HG02840 (cell line): Measurements from ENCODE around the gene CASP10.
"Not testable (repeated sequence)": the region's sequence is repeated elsewhere in the genome, so short reads cannot be mapped to it uniquely, and the experiment has no call there.

Experiments used
- ATAC-seq: cut with Tn5 transposase; IDR thresholded peaks from one replicate; pipeline ENCODE4 v1.9.1; 2021; ENCODE audit warnings: mild to moderate bottlenecking, moderate library complexity, moderate number of reproducible peaks; ENCODE audit not compliant: unreplicated experiment, low FRiP score

CASP10 gene

DNA sequence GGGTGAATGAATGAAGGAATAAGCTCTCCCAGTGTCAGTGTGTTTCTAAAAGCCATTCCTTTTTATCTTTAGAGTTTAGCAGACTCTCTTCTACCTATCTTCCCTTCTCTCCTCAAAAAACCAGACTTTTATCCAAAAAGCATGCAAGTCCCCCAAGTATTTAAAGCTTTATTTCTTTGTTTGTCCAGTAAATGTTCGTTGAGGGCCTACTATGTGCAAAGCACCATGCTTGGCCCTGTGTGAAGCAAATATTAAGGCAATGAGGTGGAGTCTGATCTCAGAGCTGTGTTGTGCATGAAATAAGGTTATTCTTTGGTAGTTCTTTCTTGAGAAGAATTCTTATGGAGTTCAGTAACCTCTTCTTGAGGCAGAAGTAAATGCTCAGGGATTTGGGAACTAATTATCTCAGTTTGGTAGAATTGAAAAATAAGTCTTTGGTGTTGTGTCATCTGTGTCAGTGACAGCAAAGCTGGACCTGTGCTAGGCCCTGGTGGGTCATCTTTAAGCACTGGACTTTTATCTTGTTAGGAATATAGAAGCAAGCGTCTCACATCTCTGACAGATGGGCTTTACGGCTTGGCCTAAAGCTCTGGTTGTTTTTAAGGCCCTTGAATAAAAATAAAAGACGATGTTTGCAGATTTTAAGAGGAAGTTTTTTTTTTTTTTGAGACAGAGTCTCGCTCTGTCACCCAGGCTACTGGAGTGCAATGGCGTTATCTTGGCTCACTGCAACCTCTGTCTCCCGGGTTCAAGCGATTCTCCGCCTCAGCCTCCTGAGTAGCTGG lies 28.1 kb upstream of the CASP10 start:
- ATAC-seq: no peak

DNA sequence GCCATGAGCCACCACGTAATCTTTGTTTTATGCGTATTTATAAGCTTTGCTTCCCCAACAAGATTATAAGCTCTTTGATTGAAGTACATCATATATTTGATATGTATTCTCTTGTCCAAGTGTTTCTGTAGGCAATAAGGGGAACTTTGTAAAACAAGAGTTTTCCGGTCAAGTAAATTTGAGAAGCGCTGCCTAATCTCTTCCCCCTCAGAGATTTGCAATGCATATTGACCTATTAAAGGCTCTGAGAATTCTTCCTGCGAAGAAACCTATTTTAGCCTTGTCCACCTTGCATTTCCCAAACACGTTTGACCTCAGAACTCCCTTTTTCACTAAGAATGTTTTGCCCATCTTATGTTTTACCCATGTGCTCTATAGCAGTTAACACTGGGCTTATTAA lies 26.9 kb upstream of the CASP10 start:
- no peak for ATAC-seq

DNA sequence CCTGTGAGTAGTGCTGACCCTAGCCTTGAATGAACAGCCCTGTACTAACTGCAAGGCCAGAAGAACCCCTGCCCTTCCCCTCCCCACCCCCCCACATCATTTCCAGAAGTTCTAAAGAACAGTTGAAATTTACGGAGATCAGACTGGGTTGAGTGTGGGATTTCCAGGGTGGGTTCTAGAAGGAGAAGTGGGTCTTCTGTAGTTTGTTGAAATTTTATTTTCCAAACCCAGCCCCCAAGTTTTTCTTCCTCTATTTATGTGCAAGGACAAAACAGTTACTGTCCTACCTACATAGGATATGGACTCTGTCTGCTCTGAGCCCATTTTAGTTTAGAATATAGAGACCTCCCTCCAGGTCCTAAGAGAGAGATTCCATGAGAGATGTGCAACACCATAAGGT lies 26.3 kb upstream of the CASP10 start:
- ATAC-seq: no peak

DNA sequence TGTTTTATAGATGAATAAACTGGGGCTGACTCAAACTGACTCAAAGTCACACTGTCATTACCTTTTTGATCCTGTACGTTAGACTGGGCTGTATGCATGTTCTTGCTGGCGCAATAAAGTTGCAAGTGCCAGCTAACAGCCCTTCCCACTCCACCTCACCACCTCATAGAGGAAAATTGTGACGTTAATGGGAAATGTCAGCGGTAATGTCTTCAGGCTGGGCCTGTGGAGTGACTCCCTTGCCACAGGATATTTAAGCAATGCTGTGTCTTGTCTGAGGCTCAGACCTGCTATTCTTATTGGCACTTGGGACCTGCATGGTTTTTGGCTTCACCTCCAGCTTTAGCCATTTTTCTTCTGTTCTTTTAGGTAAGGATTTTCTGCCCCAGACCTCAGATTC lies 25.2 kb upstream of the CASP10 start:
- ATAC-seq: peak; percentile 7

DNA sequence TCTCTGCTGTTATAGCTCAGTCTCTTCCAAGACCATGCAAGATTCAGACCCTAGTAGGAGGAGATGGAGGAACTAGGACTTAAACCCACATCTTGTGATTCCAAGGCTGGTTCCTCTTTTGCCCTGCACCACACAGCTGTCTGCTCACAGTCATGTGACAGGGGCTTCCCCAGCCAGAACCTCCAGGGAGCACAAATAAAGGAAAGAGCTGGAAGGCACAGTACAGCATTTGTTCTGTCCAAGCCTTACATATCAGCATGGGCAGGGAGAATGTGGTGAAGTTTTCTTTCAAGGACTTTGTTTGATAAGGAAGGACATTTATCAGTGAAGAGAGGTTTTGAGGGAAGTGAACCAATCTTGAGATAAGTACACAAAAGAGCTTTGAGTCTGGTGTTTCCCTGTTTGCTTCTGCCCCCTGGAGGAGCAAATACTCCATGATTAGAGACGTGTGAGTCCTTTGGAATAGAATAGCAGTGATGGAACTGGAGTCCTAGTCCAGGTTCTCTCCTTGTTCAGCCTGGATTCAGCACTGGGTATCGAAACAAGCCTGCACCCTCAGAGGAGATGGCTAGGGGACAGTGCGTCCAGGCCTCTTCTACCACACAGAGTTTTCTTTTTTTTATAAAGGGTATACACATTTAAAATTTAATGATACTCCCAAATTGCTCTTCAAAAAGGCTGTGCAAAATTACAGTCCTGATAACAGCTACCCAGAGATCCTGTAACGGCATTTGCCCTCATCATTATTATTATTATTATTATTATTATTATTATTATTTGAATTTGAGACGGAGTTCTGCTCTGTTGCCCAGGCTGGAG lies 24.6 kb upstream of the CASP10 start:
- ATAC-seq: peak; percentile 72

DNA sequence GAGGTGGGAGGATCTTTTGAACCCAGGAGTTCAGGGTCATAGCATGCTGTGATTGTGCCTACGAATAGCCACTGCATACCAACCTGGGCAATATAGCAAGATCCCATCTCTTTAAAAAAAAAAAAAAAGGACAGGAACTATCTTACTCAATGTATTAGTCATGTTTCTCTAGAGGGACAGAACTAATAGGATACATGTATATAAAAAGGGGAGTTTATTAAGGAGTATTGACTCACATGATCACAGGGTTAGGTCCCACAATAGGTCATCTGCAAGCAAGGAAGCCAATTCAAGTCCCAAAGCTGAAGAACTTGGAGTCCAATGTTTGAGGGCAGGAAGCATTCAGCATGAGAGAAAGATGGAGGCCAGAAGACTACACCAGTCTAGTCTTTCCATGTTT lies 18.8 kb upstream of the CASP10 start:
- ATAC-seq: no peak

DNA sequence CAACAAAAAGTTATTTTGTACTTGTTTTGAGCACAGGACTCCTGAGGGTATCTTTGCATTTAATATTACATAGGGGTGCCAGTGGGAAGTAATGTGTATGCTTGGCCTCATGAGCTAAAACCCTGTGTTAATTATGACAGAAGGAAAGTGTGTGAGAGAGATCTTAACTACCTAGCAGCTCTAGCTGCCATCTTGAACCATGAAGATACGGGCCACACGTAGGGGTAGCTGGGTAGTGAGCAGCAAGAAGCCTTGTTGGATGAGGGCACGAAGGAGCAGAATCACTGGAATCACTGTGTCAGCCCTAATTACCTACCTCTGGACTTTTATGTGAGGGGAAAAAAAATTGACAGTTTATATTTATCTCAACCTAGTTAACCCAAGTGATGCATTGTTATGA lies 15.4 kb upstream of the CASP10 start:
- ATAC-seq: no peak

DNA sequence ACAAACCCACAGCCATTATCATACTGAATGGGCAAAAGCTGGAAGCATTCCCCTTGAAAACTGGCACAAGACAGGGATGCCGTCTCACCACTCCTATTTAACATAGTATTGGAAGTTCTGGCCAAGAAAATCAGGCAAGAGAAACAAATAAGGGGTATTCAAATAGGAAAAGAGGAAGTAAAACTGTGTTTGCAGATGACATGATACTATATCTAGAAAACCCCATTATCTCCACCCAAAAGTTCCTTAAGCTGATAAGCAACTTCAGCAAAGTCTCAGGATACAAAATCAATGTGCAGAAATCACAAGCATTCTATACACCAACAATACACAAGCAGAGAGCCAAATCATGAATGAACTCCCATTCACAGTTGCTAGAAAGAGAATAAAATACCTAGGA lies 14.4 kb upstream of the CASP10 start:
- not testable (repeated sequence) for ATAC-seq

DNA sequence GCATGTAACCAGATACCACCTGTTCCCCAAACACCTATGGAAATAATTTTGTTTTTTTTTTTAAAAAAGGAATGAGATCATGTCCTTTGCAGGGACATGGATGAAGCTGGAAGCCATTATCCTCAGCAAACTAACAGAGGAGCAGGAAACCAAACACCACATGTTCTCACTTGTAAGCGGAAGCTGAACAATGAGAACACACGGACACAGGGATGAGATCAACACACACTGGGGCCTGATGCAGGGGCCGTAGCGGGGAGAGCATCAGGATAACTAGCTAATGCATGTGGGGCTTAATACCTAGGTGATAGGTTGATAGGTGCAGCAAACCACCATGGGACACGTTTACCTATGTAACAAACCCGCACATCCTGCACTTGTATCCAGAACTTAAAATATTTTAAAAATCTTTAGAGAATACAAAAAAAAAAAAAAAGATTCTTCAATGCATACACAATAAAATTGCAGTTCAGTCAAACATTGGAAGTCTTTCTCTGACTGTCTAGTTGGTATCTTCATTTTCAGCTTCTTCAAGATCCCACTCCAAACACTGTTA lies 11.6 kb upstream of the CASP10 start:
- no peak for ATAC-seq

DNA sequence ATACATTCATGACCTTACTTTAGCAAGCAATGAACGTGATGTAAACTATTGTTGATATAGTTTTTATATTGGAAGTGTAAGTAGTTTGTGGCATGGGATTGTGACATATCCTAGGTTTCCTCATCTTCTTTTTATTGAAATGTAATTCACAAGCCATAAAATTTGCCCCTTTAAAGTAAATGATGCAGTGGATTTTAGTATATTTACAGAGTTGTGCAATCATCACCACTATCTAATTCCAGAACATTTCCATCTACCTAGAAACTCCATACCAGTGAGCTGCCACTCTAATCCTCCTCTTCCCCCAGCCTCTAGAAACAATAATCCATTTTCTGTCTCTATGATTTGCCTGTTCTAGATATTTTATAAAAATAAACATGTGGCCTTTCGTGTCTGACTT lies 10.7 kb upstream of the CASP10 start:
- no peak for ATAC-seq

DNA sequence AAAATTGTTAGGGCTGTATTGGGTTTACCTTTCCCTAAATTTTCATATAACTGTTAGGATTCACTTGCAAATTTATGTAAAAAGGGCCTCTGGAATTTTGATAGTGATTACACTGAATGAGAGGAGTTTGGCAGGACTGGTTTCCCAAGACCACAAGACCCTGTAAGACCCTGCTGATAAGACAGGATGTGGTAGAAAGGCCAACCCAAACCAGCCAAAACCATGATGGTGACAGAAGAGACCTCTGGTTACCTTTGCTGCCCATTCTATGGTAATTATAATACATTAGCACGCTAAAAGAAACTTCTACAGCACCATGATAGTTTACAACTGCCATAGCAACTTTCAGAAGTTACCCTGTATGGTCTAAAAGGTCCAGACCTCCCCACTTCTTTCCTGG lies 8.3 kb upstream of the CASP10 start:
- no peak for ATAC-seq

DNA sequence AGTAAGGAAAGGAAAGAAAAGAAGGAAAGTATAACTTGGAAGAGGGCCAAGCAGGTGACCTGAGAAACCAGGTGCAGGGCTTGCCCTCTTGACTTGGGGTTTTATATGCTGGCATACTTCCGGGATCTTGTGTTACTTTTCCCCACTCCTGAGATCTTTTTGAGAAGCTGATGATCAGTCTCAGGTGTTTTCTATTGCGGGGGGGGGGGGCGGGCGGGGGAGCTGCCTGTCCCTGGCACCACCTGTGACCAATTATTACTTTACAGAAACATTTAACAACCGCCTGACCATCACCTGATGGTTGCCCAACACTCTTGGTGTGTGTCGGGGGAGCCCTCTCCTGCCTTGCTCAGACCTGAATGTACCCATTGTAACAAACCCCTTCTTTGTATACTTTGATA lies 6.9 kb upstream of the CASP10 start:
- ATAC-seq: no peak

DNA sequence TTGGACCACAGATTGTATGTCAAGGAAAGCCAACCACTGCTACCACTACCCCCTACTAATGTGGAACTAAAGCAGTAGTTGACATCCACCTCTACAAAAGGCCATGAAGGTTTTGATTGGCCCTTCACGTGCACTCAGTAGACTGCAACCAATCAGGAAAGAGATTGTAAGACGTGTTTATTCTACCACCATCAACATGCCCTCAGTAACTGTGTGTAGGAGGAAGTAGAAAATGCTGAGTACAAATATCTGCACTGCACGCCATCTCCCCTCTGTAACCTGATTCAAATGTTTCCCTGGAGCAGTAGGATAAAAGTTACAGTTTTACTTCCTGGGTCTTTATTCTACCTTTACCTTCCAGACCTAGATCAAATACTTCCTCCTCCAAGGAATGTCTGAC lies 2.9 kb upstream of the CASP10 start:
- no peak for ATAC-seq

DNA sequence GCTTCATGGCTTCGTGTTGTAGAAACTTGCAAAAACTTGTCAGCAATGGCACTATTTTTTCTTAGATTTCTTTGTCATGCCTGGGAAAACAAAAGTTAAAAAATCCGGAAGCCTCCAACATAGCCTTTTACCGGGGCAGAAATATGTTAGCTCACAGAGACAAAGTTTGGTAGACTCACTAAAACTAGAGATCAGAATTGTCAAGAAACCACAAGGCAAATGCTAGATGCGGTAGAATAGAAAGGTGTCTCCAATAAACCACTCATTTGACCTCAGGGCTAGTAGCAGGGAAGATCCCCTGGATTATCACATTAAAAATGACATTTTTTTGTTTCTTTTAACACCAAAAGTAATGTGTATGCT lies 405 bp downstream of the CASP10 start:
- ATAC-seq: no peak

DNA sequence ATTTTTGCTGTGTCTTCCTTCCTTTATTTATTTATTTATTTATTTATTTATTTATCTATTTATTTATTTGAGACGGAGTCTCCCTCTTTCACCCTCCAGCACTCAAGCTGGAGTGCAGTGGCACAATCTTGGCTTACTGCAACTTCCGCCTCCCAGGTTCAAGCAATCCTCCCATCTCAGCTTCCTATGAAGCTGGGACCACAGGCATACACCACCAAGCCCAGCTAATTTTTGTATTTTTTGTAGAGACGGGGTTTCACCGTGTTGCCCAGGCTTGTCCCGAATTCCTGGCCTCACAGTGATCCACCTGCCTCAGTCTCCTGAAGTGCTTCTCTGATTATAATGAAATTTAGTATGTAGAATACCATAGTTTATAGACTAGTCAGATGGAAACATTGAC lies 894 bp downstream of the CASP10 start:
- not testable (repeated sequence) for ATAC-seq

DNA sequence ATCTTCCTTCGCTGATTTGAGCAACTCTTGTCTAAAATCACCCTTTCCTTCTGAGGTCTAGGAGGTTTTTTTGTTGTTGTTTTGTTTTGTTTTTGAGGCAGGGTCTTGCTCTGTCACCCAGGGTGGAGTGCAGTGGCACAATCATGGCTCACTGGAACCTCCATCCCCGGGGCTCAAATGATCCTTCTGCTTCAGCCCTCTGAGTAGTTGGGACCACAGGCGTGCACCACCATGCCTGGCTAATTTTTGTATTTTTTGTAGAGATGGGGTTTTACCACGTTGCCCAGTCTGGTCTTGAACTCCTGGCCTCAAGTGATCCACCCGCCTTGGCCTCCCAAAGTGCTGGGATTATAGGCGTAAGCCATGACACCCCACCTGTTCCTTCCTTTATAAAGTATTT lies 1.3 kb downstream of the CASP10 start:
- ATAC-seq: not testable (repeated sequence)

DNA sequence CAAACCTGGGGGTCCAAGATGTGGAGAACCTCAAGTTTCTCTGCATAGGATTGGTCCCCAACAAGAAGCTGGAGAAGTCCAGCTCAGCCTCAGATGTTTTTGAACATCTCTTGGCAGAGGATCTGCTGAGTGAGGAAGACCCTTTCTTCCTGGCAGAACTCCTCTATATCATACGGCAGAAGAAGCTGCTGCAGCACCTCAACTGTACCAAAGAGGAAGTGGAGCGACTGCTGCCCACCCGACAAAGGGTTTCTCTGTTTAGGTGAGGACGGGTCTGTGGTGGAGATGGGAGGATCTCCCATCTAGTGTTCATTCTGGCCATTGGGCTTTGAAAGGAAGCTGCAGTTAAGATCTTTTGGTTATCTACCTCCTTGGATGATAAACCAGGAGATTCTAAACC lies 2.9 kb downstream of the CASP10 start:
- no peak for ATAC-seq

DNA sequence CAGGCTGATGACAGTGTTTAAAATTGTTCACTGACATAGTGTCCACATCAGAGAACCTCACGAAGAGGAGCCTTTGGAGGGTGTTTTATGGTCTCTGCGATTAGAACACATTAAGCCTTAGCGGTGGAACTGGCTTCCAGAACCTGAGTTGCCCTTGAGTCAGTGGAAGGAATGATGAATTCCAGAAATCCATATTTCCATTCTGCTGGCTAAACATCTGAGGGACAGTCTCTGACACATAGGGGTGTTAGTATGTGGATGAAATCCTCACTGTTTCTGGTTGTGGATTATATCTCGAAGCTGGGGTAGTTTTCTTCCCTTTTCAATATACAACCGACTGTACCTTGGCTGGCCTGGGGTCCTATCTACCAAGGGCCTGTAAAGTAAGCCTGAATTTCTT lies 4.0 kb downstream of the CASP10 start:
- ATAC-seq: no peak

DNA sequence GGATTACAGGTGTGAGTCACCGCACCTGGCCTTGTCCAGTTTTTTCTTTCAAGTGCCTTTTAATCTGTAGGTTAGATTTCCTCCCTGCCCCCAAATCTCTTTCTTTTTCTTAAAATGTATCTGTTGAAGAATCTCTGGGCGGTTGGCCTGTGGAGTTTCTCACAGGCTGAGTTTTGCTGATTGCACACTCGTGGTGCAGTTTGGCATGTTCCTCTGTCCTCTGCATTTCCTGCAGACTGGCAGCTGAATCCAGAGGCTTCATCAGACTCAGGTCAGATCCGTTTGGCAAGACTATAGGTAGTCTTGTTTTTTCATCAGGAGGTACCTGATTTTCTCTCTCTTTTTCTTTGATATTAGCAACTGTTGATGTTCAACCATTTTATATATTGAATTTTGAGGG lies 5.5 kb downstream of the CASP10 start:
- no peak for ATAC-seq

DNA sequence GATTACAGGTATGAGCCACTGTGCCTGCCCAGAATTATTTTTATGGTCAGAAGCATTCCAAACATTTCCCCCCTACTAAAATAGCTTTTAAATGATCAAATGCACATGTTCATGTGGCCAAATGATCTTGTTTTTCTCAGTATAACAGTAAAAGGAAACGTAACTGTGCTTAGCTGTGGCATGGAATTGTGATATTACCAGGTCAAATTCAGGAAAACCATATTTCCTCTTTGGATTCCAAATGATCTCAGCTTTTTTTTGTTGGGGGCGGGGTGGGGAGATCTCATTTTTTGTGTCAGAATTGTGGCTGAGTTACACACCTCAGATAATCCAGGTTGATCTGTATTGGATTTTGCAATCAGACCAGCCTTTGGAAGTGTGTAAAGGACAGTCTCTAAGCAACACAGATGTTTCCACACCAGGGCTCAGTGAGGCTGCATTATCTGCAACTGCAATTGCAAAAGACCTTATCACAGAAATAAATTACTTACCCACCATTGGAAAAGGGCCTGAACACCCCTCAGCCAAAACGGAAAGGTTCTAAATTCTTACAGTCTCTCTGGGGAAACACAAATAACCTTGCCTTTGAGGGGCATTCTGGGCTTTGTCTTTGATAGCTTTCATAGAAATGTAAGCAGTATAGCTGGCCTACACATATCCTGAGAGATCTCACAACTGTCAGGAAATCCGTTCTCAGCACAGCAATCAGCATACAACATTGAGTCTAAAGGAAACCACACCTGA lies 8.4 kb downstream of the CASP10 start:
- no peak for ATAC-seq

DNA sequence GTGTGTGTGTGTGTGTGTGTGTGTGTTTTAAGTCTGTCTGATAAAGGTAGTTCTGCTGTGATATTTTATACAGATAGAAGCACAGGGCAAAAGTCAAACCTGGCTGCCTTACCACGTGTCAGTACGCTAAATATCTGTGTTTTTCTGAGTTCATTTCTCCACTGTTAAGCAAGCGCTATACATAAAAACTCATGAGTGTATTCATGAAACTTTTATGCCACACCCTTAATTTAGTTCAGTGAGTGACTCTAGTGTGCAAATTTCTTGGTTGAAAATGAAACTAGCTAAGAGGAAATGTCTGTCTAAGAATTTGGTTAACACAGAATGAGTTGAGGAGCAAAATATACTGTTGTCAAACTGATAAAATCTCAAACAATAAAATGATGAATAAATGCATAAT lies 11.2 kb downstream of the CASP10 start:
- ATAC-seq: peak; percentile 88
